ENCODE results near the gene SLC9A2. TPM values are rescaled to one million over a fixed set of nuclear protein-coding genes. Genes with fewer than 3 reads are reported as not detected.

SLC9A2 gene
- total and polyA plus RNA-seq, 2 of the 13 experiments (the other 11 are each of a cell fraction or from before 2014, with no cell fraction given), result 0.02 TPM; not detected in 1

DNA sequence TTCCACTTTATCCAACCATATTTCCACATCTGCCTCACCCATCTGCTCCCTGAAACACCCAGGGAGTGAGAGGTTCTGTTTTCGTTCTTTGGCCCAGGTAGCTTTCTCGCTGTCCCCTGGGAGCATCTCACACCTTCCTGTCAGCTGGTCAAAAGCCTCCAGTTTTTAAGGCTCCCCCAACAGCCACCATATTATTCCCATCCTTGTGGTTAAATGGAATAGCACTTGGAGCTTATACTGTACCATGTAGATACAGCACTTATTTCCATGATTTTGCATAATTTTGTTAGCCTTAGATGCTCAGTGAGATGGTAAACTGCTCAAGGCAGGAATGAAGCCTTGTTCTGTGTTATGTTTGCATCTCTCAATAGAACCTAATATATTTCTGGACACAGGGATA, 84.0 kb downstream of the SLC9A2 start:
- Histone ChIP-seq H3K36me3 (replicated peaks in 1 of 2; ENCODE audit: control insufficient read depth in 1 of 2, insufficient read depth in 2 of 2, low read length in 2 of 2) (no peaks in the 10 kb centered on the region), H3K79me2 (ENCODE audit: insufficient read depth, low read length) (no peaks in the 10 kb centered on the region), H3K27me3 (ENCODE audit: control insufficient read depth in 1 of 2, insufficient read depth in 2 of 2, low read length in 2 of 2) (no peaks in the 10 kb centered on the region), H2AFZ (ENCODE audit: low read length) (no peak overlapping the region), H3K4me3 (replicated peaks in 1 of 3; ENCODE audit: insufficient read depth in 1 of 3, low read depth in 2 of 3, low read length in 3 of 3) (no peak overlapping the region), H3K4me2 (ENCODE audit: low read depth, low read length) (no peak overlapping the region), H3K27ac (ENCODE audit: extremely low read length, insufficient read depth, low read length) (no peak overlapping the region), H3K4me1 (ENCODE audit: insufficient read depth, low read length) (peaks cover 14% of the 10 kb centered on the region), H3K9me3 (ENCODE audit: low read length) (no peaks in the 10 kb centered on the region), H4K20me1 (ENCODE audit: insufficient read depth, low read length) (no peaks in the 10 kb centered on the region), H3K9ac (ENCODE audit: insufficient read depth, low read depth, low read length) (no peak overlapping the region)
- no peak for ATAC-seq
- no peak for FAIRE-seq
- DNase-seq (ENCODE audit: low spot score), result no peak
- CTCF ChIA-PET (ENCODE audit: low intra/inter-chr PET ratio, low total read pairs), result interaction anchor here (1.3 kb wide), 1 partner anchor 230 kb away, joined by 7 read pairs; the partner anchor contains the start of gene SLC9A4
- TF ChIP-seq, protein P1, sequence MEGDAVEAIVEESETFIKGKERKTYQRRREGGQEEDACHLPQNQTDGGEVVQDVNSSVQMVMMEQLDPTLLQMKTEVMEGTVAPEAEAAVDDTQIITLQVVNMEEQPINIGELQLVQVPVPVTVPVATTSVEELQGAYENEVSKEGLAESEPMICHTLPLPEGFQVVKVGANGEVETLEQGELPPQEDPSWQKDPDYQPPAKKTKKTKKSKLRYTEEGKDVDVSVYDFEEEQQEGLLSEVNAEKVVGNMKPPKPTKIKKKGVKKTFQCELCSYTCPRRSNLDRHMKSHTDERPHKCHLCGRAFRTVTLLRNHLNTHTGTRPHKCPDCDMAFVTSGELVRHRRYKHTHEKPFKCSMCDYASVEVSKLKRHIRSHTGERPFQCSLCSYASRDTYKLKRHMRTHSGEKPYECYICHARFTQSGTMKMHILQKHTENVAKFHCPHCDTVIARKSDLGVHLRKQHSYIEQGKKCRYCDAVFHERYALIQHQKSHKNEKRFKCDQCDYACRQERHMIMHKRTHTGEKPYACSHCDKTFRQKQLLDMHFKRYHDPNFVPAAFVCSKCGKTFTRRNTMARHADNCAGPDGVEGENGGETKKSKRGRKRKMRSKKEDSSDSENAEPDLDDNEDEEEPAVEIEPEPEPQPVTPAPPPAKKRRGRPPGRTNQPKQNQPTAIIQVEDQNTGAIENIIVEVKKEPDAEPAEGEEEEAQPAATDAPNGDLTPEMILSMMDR (CRISPR knock-in tag; IDR thresholded peaks at IDR 0.05), result no peak
- TF ChIP-seq PAF1 (CRISPR knock-in tag; IDR thresholded peaks at IDR 0.05) (no peak), ZFP1 (CRISPR knock-in tag; IDR thresholded peaks at IDR 0.05) (no peak), ZEB1 (IDR thresholded peaks at IDR 0.05; ENCODE audit: insufficient replicate concordance, low read depth) (no peak), TOE1 (CRISPR knock-in tag; IDR thresholded peaks at IDR 0.05) (no peak)
- POLR2A ChIA-PET, result no interaction called here
- in situ Hi-C loops (cut with HindIII; ENCODE audit: extremely low pct_ligation_motif_present, low pct_unique_long_range_greater_than_20kb) (no loop called here), intact Hi-C loops (cut with micrococcal nuclease; ENCODE audit: unreplicated experiment) (loop anchor here (1.0 to 5.0 kb wide), 2 partner anchors 86 to 230 kb away; partner anchors contain the start of genes SLC9A2 and SLC9A4)
- BruUV-seq (replicated peaks), result no TSS peak
- 94% methylated on average over 2 of the region's 2 CpGs for WGBS (ENCODE audit: low lambda C conversion rate)

- intact Hi-C loops (cut with micrococcal nuclease; ENCODE audit: unreplicated experiment), result loop anchor here (1.0 to 5.0 kb wide), 3 partner anchors 86 to 230 kb away; partner anchors contain the start of genes SLC9A2 and SLC9A4
- H3K27ac ChIP-seq (ENCODE audit: extremely low read length, insufficient read depth, low read length), result no peak overlapping the region
- peak; percentile 46; the same call in 1 of the 2 replicates for TF ChIP-seq SMC3 (IDR thresholded peaks at IDR 0.05; ENCODE audit: low read length)
- peak; percentile 41; the same call in 1 of the 2 replicates for TF ChIP-seq MIXL1 (CRISPR knock-in tag; IDR thresholded peaks at IDR 0.05)
- TF ChIP-seq STAG1 (CRISPR knock-in tag; IDR thresholded peaks at IDR 0.05), result peak; percentile 75
- no peak for TF ChIP-seq ARNT2 (CRISPR knock-in tag; IDR thresholded peaks at IDR 0.05; ENCODE audit: low read depth)
- 0 out of 2 replicates have a peak, but pooled peaks have one; percentile 52 for TF ChIP-seq RAD21 (CRISPR knock-in tag; IDR thresholded peaks at IDR 0.05)
- TF ChIP-seq ZNF766 (CRISPR knock-in tag; IDR thresholded peaks at IDR 0.05; ENCODE audit: borderline replicate concordance), result no peak
- TF ChIP-seq, protein P1 (CRISPR knock-in tag; IDR thresholded peaks at IDR 0.05), result peak; percentile 71
- TF ChIP-seq, protein P2, sequence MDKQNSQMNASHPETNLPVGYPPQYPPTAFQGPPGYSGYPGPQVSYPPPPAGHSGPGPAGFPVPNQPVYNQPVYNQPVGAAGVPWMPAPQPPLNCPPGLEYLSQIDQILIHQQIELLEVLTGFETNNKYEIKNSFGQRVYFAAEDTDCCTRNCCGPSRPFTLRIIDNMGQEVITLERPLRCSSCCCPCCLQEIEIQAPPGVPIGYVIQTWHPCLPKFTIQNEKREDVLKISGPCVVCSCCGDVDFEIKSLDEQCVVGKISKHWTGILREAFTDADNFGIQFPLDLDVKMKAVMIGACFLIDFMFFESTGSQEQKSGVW (CRISPR knock-in tag; IDR thresholded peaks at IDR 0.05; ENCODE audit: borderline replicate concordance), result no peak
- no peak for TF ChIP-seq NCOA1 (CRISPR knock-in tag; IDR thresholded peaks at IDR 0.05)
- no peak for TF ChIP-seq FOXA1 (IDR thresholded peaks at IDR 0.05)
- TF ChIP-seq FOXA1 (CRISPR knock-in tag; IDR thresholded peaks at IDR 0.05), result no peak
- H3K4me2 ChIP-seq (ENCODE audit: low read depth, low read length), result no peak overlapping the region
- peak; percentile 33 for DNase-seq (ENCODE audit: low spot score)
- H3K27me3 ChIP-seq (ENCODE audit: control insufficient read depth in 1 of 2, insufficient read depth in 2 of 2, low read length in 2 of 2), result no peaks in the 10 kb centered on the region
- no peaks in the 10 kb centered on the region for H3K9me3 ChIP-seq (ENCODE audit: low read length)
- H3K4me3 ChIP-seq (replicated peaks in 1 of 3; ENCODE audit: insufficient read depth in 1 of 3, low read depth in 2 of 3, low read length in 3 of 3), result no peak overlapping the region
- peak; percentile 91 for FAIRE-seq
- H4K20me1 ChIP-seq (ENCODE audit: insufficient read depth, low read length), result no peaks in the 10 kb centered on the region
- no peaks in the 10 kb centered on the region for H3K36me3 ChIP-seq (replicated peaks in 1 of 2; ENCODE audit: control insufficient read depth in 1 of 2, insufficient read depth in 2 of 2, low read length in 2 of 2)
- in situ Hi-C loops (cut with HindIII; ENCODE audit: extremely low pct_ligation_motif_present, low pct_unique_long_range_greater_than_20kb), result no loop called here
- POLR2A ChIA-PET, result no interaction called here
- CTCF ChIA-PET (ENCODE audit: low intra/inter-chr PET ratio, low total read pairs), result interaction anchor here (1.3 kb wide), 1 partner anchor 231 kb away, joined by 7 read pairs; the partner anchor contains the start of gene SLC9A4
- no TSS peak for BruUV-seq (replicated peaks)
- peak; percentile 88 for ATAC-seq
- H2AFZ ChIP-seq (ENCODE audit: low read length), result no peak overlapping the region
- no peak overlapping the region for H3K9ac ChIP-seq (ENCODE audit: insufficient read depth, low read depth, low read length)
- no peaks in the 10 kb centered on the region for H3K79me2 ChIP-seq (ENCODE audit: insufficient read depth, low read length)
- H3K4me1 ChIP-seq (ENCODE audit: insufficient read depth, low read length), result peaks cover 14% of the 10 kb centered on the region
These were observed 84.4 kb downstream of the SLC9A2 start for GRCh38 chr2:102703748-102704147.

Data from HepG2 (cell line).